SU-DHL-6 (cell line): ENCODE results near the gene DGKG.

ENCODE experiments used
- EZH2phosphoT487 ChIP-seq: fragments of 200-600 bp; sonication (generic), shearing (Covaris generic); conservative IDR thresholded peaks from 2 replicates; pipeline ENCODE4 v1.6.1; 2018; ENCODE audit warnings: mild to moderate bottlenecking, antibody characterized with exemption, low read length, moderate library complexity, mixed read lengths
- TF ChIP-seq, protein P1 (sequence below): fragments of 200-600 bp; sonication (generic); IDR thresholded peaks from one replicate; pipeline ENCODE4 v1.5.1; 2017; ENCODE audit warnings: antibody characterized with exemption, mild to moderate bottlenecking, low read length, moderate library complexity; ENCODE audit not compliant: insufficient read depth, poor library complexity, severe bottlenecking

DNA sequence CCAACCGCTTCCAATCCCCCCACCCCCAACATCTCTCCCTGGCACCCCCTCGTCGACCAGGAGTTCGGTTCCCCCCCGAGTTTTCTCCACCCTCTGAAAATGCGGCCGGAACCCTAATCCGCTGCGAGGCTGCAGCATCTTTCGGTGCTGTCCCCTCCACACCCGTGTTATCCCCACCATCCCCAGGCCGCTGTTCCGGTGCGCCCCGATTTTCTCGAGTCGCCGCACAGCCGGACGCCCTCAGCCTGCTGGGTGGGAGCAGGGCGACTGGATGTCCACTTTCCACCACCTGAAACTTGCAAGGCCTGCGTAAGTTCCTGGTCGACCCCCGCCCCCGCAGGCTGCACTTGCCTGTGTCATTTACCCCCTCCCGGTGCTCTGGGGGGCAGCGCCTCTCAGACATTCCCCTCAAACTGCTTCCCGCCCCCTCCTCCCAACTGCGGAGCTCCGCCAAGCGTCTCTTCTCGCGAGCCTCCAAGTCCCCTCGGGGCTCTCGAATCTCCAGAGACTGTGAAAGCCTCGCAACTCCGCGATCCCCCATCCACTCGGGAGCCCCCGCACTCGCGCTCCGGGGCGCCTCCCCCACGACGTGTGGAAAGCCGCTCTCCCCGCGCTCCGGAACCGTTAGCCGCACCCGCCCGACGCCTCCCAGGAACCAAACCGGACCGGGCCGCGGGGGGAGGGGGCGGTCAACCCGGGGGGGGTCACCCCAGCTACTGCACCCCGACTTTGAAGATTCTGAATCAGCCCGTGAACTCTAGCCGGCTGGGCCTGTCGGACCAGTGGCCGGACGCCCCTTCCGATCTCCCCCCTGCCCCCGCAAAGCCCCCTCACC, 253.7 kb downstream of the DGKG start:
- no peak for TF ChIP-seq EZH2phosphoT487
- TF ChIP-seq, protein P1, sequence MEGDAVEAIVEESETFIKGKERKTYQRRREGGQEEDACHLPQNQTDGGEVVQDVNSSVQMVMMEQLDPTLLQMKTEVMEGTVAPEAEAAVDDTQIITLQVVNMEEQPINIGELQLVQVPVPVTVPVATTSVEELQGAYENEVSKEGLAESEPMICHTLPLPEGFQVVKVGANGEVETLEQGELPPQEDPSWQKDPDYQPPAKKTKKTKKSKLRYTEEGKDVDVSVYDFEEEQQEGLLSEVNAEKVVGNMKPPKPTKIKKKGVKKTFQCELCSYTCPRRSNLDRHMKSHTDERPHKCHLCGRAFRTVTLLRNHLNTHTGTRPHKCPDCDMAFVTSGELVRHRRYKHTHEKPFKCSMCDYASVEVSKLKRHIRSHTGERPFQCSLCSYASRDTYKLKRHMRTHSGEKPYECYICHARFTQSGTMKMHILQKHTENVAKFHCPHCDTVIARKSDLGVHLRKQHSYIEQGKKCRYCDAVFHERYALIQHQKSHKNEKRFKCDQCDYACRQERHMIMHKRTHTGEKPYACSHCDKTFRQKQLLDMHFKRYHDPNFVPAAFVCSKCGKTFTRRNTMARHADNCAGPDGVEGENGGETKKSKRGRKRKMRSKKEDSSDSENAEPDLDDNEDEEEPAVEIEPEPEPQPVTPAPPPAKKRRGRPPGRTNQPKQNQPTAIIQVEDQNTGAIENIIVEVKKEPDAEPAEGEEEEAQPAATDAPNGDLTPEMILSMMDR = no peak
